IPS-18a (cell line): ENCODE results near the gene BHLHA9.

ENCODE experiments used
- H3K27ac ChIP-seq: one replicate; pipeline ENCODE4 v1.5.1; 2013; ENCODE audit warnings: low read length
- H3K27me3 ChIP-seq: one replicate; pipeline ENCODE4 v1.6.1; 2013; ENCODE audit warnings: mild to moderate bottlenecking, low read length; ENCODE audit not compliant: control insufficient read depth, insufficient read depth
- H3K36me3 ChIP-seq: one replicate; pipeline ENCODE4 v1.6.1; 2013; ENCODE audit warnings: low read depth, low read length; ENCODE audit not compliant: control insufficient read depth
- H3K4me1 ChIP-seq: one replicate; pipeline ENCODE4 v1.6.1; 2013; ENCODE audit warnings: low read depth, low read length; ENCODE audit not compliant: control insufficient read depth
- H3K4me3 ChIP-seq: one replicate; pipeline ENCODE4 v1.5.1; 2013; ENCODE audit warnings: low read length
- H3K9ac ChIP-seq: one replicate; pipeline ENCODE4 v1.6.1; 2013; ENCODE audit warnings: mild to moderate bottlenecking, low read length, moderate library complexity
- H3K9me3 ChIP-seq: one replicate; pipeline ENCODE4 v1.6.1; 2013; ENCODE audit warnings: low read depth, low read length; ENCODE audit not compliant: control insufficient read depth

BHLHA9 gene

DNA sequence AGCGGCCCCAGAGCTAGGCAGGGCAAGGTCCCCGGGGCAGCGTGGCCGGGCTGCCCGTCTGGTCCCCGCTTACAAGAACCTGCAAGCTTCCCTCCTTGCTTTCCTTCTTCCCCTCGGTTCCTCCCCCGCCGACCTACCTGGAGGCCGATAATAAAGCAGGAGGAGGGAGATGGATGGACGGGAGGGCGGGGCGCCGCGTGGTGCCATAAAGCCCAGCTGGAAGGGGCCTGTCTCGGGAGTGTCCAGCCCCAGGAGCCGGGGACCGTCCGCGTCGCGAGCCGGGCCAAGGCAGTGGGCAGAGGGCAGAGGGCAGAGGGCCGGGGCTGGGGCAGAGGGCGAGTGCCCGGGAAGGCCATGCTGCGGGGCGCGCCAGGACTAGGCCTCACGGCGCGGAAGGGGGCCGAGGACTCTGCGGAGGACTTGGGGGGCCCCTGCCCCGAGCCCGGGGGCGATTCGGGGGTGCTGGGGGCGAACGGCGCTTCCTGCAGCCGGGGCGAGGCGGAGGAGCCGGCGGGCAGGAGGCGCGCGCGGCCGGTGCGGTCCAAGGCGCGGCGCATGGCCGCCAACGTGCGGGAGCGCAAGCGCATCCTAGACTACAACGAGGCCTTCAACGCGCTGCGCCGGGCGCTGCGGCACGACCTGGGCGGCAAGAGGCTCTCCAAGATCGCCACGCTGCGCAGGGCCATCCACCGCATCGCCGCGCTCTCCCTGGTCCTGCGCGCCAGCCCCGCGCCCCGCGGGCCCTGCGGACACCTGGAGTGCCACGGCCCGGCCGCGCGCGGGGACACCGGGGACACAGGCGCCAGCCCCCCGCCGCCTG lies at the start of gene BHLHA9:
Gene BHLHA9, plus strand, starts transcription at position 235 of the 820 bp plus-strand sequence. Its CDS starts 120 bp downstream, at position 355.
- H3K27me3 ChIP-seq: no peaks in the 10 kb centered on the region
- no peaks in the 10 kb centered on the region for H3K36me3 ChIP-seq
- no peak within 1 kb of the TSS for H3K27ac ChIP-seq
- no peak within 1 kb of the TSS for H3K4me3 ChIP-seq
- no peak within 1 kb of the TSS for H3K9ac ChIP-seq
- no peaks in the 10 kb centered on the region for H3K9me3 ChIP-seq
- no peaks in the 10 kb centered on the region for H3K4me1 ChIP-seq

DNA sequence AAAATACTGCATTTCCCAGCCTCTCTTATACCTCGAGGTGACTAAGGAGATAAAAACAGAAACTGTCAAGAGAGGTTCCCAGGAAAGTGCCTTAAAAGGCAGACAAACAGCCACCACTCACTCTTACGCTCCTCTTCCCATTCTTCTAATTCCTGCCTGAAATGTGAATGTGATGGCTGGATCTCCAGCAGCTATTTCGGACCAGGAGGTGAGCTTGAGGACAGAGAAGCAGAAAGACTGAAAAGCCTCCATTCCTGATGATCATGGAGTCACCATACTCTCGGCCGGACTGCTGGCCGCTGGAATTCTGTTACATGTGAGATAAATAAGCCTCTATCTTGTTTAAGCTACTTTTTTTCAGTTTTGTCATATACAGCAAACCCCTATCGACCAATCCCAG lies 49.0 kb upstream of the BHLHA9 start:
- no peaks in the 10 kb centered on the region for H3K4me1 ChIP-seq
- H3K9ac ChIP-seq: no peak overlapping the region
- no peak overlapping the region for H3K27ac ChIP-seq
- peaks cover 8% of the 10 kb centered on the region for H3K27me3 ChIP-seq
- H3K4me3 ChIP-seq: no peak overlapping the region
- no peaks in the 10 kb centered on the region for H3K36me3 ChIP-seq
- no peaks in the 10 kb centered on the region for H3K9me3 ChIP-seq

DNA sequence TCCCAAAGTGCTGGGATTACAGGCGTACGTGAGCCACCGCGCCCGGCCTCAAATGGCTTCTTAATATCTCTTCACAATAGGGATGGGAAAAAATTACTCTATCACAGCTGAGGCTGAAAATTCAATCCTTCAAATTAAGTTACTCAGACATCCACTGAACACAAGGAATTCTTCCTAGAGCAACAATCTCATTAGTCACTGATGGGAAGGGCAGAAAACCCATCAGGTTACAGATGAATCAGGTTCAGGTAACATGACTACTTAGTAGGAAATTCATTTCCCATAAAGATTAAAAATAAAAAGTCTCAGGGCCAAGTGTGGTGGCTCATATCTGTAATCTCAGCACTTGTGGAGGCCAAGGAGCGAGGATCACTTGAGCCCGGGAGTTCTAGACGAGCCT lies 47.9 kb upstream of the BHLHA9 start:
- Histone ChIP-seq H3K9me3 (no peaks in the 10 kb centered on the region), H3K4me1 (no peaks in the 10 kb centered on the region), H3K27me3 (peaks cover 19% of the 10 kb centered on the region), H3K27ac (no peak overlapping the region), H3K4me3 (no peak overlapping the region), H3K36me3 (no peaks in the 10 kb centered on the region), H3K9ac (no peak overlapping the region)

DNA sequence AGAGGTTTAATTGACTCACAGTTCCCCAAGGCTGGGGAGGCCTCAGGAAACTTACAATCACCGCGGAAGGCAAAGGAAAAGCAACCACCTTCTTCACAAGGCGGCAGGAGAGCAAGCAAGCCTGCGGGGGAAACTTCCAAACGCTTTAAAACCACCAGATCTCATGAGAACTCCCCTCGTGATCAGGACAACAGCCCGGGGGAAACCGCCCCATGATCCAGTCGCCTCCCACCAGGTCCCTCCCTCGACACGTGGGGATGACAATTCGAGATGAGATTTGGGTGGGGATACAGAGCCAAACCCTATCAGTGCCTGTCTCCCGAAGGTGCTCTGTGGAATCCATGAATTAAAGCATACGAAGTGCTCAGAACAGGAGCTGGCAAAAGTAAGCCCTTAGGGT lies 46.6 kb upstream of the BHLHA9 start:
- peaks cover 33% of the 10 kb centered on the region for H3K27me3 ChIP-seq
- H3K9me3 ChIP-seq: no peaks in the 10 kb centered on the region
- H3K4me3 ChIP-seq: no peak overlapping the region
- H3K4me1 ChIP-seq: no peaks in the 10 kb centered on the region
- H3K9ac ChIP-seq: no peak overlapping the region
- no peak overlapping the region for H3K27ac ChIP-seq
- H3K36me3 ChIP-seq: no peaks in the 10 kb centered on the region

DNA sequence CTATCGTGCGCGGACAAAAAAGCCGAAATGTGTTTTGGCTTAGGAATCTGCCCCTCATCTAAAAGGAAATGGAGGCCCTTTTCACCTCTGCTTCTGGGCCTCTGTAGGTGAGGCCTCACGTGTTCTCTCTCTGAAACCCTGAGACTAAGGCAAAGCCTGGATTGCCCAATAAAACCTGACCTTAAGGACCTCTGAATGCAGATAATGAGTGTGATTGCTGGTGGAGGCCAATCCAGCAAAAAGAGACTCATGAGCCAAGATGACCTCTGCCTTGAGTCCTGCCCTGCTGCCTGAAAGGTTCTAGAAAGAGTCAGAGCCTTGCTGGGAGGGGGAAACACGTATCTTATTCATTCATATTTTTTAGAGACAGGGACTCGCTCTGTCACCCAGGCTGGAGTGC lies 45.9 kb upstream of the BHLHA9 start:
- H3K4me1 ChIP-seq: no peaks in the 10 kb centered on the region
- no peak overlapping the region for H3K27ac ChIP-seq
- H3K9ac ChIP-seq: no peak overlapping the region
- no peaks in the 10 kb centered on the region for H3K9me3 ChIP-seq
- H3K4me3 ChIP-seq: no peak overlapping the region
- peaks cover 39% of the 10 kb centered on the region for H3K27me3 ChIP-seq
- no peaks in the 10 kb centered on the region for H3K36me3 ChIP-seq

DNA sequence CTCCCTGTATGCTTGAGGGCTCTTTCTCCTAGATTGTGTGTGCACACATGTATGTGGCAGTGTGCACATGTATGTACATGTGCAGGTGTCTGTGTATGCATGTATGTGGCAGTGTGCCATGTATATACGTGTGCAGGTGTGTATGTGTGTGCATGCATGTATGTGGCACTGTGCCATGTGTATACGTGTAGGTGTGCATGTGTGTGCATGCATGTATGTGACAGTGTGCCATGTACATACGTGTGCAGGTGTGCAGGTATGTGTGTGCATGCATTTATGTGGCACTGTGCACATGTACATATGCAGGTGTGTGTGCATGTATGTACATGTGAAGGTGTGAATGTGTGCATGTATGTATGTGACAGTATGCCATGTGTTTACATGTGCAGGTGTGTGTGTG lies 43.9 kb upstream of the BHLHA9 start:
- no peak overlapping the region for H3K9ac ChIP-seq
- H3K36me3 ChIP-seq: no peaks in the 10 kb centered on the region
- no peaks in the 10 kb centered on the region for H3K4me1 ChIP-seq
- no peak overlapping the region for H3K27ac ChIP-seq
- H3K4me3 ChIP-seq: no peak overlapping the region
- H3K27me3 ChIP-seq: peaks cover 59% of the 10 kb centered on the region
- H3K9me3 ChIP-seq: no peaks in the 10 kb centered on the region

DNA sequence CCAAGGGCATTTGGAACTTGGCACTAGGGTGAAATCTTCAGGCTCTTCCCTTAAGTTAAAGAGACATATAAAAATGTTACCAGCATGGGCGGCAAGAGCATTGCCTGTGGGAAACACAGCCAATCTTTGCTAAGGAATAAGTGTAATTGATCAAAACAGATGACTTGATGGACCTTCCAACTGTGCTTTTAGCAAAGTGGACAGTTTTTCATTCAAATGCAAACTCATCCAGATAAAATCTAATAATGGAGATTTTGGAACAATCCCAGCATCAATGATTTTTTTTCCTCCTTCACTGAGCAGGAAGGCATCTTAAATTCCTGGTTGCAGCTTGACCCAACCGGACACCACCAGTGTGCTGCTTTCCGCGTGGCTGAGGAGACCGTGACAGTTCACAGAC lies 42.9 kb upstream of the BHLHA9 start:
- Histone ChIP-seq H3K4me1 (no peaks in the 10 kb centered on the region), H3K36me3 (no peaks in the 10 kb centered on the region), H3K27me3 (peaks cover 70% of the 10 kb centered on the region), H3K9ac (no peak overlapping the region), H3K9me3 (no peaks in the 10 kb centered on the region), H3K4me3 (no peak overlapping the region), H3K27ac (no peak overlapping the region)

DNA sequence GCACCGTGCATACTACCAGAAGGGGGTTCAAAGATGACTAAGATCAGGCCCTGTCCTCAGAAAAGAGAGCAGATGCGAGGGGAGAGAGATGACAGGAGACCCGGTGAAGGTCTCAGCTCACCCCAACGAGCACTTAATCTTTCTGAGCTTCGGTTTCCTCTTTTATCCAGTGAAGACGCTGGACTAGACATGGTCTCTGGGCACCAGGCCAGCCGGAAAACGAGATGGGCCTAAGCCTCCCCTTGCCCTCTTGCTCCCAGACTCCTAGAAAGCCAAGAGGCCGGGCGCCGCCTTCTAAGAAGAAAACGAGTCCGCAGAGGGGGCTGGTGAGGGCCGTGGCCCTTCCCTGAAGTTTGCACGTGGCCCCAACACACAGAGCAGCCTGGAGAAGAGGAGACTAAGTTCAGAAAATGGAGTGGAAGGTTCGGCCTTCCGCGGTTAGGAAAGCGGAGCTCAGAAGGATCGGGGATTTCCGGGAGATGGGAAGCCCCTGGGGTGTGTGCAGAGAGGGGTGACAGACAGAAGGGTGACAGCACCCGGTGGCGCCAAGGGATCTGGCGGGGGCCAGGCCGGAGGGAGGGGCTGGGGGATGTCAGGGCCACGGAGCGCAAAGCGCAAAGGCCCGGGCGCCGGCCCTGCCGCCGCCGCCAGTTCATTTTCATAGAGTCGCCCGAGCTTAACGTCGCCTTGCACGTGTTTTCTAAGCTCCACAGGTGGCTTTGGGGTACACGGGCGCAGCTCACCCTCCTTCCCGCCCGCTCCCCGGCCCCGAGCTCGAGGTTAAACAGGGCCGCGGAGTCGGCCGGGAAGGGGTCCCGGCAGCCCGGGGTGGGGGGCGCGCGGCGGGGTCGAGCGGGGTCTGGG lies 42.1 kb upstream of the BHLHA9 start:
- H3K9me3 ChIP-seq: no peaks in the 10 kb centered on the region
- no peaks in the 10 kb centered on the region for H3K4me1 ChIP-seq
- no peaks in the 10 kb centered on the region for H3K36me3 ChIP-seq
- no peak overlapping the region for H3K27ac ChIP-seq
- H3K27me3 ChIP-seq: peaks cover 71% of the 10 kb centered on the region
- no peak overlapping the region for H3K4me3 ChIP-seq
- H3K9ac ChIP-seq: no peak overlapping the region

DNA sequence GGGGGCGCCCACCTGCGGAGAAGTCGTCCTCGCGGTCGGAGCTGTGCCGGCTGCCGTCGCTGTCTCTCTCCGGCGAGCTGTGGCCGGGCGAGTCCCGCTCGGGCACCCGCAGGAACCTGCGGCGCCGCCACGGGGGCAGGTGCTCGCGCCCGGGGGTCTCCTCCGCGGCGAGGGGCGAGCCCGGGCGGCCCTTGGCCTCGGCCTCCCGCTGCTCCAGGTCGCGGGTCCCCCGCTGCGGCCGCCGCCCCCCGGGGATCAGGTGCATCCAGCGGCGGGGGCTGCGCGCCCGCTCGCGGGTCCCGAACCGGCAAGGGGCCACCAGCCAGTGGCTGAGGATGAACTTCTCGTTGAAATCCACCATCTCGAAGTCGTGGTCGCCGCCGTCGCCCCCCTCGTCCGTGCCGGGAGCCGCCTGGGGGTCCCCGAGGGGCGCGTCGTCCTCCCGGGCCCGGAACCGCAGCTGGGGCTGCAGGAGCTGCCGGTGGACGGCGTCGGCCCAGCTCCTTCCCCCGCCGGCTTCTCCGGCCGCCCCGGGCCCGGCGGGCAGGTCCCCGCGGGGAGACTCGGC lies 41.4 kb upstream of the BHLHA9 start:
- Histone ChIP-seq H3K36me3 (no peaks in the 10 kb centered on the region), H3K27me3 (peaks cover 71% of the 10 kb centered on the region), H3K4me1 (no peaks in the 10 kb centered on the region), H3K9ac (no peak overlapping the region), H3K27ac (no peak overlapping the region), H3K4me3 (no peak overlapping the region), H3K9me3 (no peaks in the 10 kb centered on the region)

DNA sequence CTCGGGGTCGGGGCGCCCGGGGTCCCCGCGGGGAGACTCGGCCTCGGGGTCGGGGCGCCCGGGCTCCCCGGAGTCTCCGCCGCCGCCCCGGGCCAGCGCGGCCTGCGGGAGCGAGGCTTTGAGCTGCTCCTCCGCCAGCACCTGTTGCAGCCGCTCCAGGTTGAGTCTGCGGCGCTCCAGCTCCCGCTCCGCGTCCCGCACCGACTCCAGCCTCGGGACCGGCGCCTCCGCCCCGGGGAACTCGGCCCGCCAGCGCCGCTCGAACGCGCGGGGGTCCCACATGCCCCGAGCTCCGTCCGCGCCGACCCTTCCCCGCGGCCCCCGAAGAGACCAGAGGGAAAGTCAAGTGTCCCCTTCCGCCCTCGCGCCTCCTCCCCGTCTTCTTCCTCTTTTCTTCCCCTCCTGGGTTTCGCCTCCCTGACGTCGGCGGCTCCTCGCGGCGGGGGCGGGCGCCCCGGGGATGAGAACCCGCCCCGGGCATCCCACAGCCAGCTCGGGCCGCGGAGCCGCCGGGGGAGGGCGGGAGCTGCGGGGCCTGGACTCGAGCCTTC lies 40.8 kb upstream of the BHLHA9 start:
- Histone ChIP-seq H3K4me3 (peak overlapping the region; percentile 27), H3K9me3 (no peaks in the 10 kb centered on the region), H3K9ac (no peak overlapping the region), H3K36me3 (no peaks in the 10 kb centered on the region), H3K4me1 (no peaks in the 10 kb centered on the region), H3K27me3 (peaks cover 71% of the 10 kb centered on the region), H3K27ac (no peak overlapping the region)

DNA sequence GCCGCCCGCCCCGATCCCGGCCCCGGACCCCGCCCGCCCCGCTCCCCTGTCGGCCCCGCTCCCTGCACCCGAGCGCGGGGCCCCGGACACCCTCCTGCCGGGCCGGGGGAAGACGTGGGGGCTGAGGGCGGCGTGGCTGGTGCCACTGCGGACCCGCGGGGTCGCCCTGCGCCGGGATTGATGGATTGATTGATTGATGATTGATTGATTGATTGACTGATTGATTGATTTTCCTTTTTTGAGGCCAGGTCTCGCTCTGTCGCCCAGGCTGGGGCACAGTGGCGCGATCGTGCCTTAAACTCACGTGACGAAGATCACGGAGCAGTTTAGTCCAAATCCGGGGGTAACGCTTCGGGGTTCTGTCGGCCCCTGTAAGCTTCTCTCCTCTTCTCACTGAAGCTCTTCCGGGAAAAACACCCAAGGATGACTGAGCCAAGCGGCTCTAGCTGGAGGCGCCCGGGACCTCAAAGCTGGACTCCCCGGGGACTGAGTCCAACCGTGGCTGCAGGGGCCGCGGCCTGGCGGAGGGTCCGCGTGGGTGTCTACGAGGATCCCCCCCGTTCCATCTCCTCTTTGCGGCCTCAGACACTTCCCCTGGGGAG lies 40.2 kb upstream of the BHLHA9 start:
- Histone ChIP-seq H3K27me3 (peaks cover 71% of the 10 kb centered on the region), H3K27ac (no peak overlapping the region), H3K4me3 (no peak overlapping the region)

More for the DNA sequence above, 40.2 kb upstream of the BHLHA9 start:
- Histone ChIP-seq H3K9ac (no peak overlapping the region), H3K36me3 (no peaks in the 10 kb centered on the region), H3K9me3 (no peaks in the 10 kb centered on the region), H3K4me1 (no peaks in the 10 kb centered on the region)
